Uterus (tissue), 4 donors: ENCODE data around the gene PPM1N. TPM values are rescaled to one million over a fixed set of nuclear protein-coding genes. Genes with fewer than 3 reads are reported as not detected.

Experiments used
- DNase-seq, 2 donors: peaks; one replicate each; pipeline ENCODE4 v3.0.0-alpha.2; 2019 to 2020
- H3K27ac ChIP-seq, 2 donors: fragments of 200-600 bp; sonication (generic); 1 replicate in 1 of 2; 2 replicates in 1 of 2; pipeline ENCODE4 v1.5.1; 2016 to 2018
- H3K27me3 ChIP-seq, 2 donors: fragments of 200-600 bp; sonication (generic); one replicate each; pipeline ENCODE4 v1.5.1; 2018 to 2019; ENCODE audit warnings: control low read depth in 1 of 2
- H3K36me3 ChIP-seq, 2 donors: fragments of 200-600 bp; sonication (generic); one replicate each; pipeline ENCODE4 v1.5.1; 2019; ENCODE audit warnings: control low read depth in 1 of 2
- H3K4me1 ChIP-seq, 2 donors: fragments of 200-600 bp; sonication (generic); one replicate each; pipeline ENCODE4 v1.5.1; 2018 to 2019; ENCODE audit warnings: control low read depth in 1 of 2
- H3K4me3 ChIP-seq, 2 donors: fragments of 200-600 bp; sonication (generic); 1 replicate in 1 of 2; 2 replicates in 1 of 2; pipeline ENCODE4 v1.5.1; 2018 to 2019; ENCODE audit warnings: mild to moderate bottlenecking in 1 of 2
- H3K9me3 ChIP-seq, 2 donors: fragments of 200-600 bp; sonication (generic); one replicate each; pipeline ENCODE4 v1.5.1; 2019; ENCODE audit warnings: control low read depth in 1 of 2
- CTCF ChIP-seq, 4 experiments: fragments of 200-600 bp in 2 of 4; fragments of 450-650 bp in 2 of 4; sonication (generic) in 2 of 4; IDR thresholded peaks; one replicate each; pipeline ENCODE4 v1.5.1; 2016 to 2019; ENCODE audit warnings: antibody characterized with exemption in 4 of 4, mild to moderate bottlenecking in 2 of 4, moderate library complexity in 1 of 4
- POLR2A ChIP-seq, 2 donors: fragments of 450-650 bp; IDR thresholded peaks; one replicate each; pipeline ENCODE4 v1.6.1; 2016; ENCODE audit warnings: antibody characterized with exemption in 2 of 2, mild to moderate bottlenecking in 1 of 2, moderate library complexity in 1 of 2
- intact Hi-C: fragments of 100-400 bp; cut with DNase I; formaldehyde crosslinking; loops from one replicate; pipeline ENCODE4 v1.15.1; 2023; ENCODE audit warnings: low total_unique reads
- total RNA-seq, 4 donors: library from RNA; depleted of rRNA in 3 of 4; stranded (reverse); fragments of >200 nt in 3 of 4; gene quantifications; one replicate each; pipeline versions ENCODE4 v1.1.0 to v1.2.4, GENCODE V29; 2014 to 2023
- donor health status: DM: yes; HTN: yes; CAD: no.

Gene PPM1N
- total RNA-seq, 4 donors from 2014 or later, result 42.5 TPM; not detected in 3

- H3K36me3 ChIP-seq, result no peaks in the 10 kb centered on the region
- DNase-seq, result no peak
- TF ChIP-seq POLR2A (IDR thresholded peaks at IDR 0.05), result no peak
- TF ChIP-seq CTCF (IDR thresholded peaks at IDR 0.05), result no peak
- H3K4me1 ChIP-seq, result peaks cover 0 to 8% of the 10 kb centered on the region in 2 donors
- no peaks in the 10 kb centered on the region for H3K9me3 ChIP-seq
- intact Hi-C loops, result no loop called here
- H3K27me3 ChIP-seq, result no peaks in the 10 kb centered on the region
- H3K4me3 ChIP-seq, result no peak overlapping the region
- H3K27ac ChIP-seq, result peak overlapping the region in 1 of 2 donors; percentile 95
Observed at GRCh38 chr19:45451850-45452387, 46.3 kb upstream of the PPM1N start.

- Histone ChIP-seq H3K9me3 (no peaks in the 10 kb centered on the region), H3K4me3 (no peak overlapping the region), H3K27ac (peak overlapping the region; percentile 81 to 86), H3K36me3 (no peaks in the 10 kb centered on the region), H3K4me1 (peaks cover 0 to 8% of the 10 kb centered on the region in 2 donors), H3K27me3 (no peaks in the 10 kb centered on the region)
- TF ChIP-seq CTCF (IDR thresholded peaks at IDR 0.05), result peak in 2 of 4 experiments; percentile 4 to 7
- TF ChIP-seq POLR2A (IDR thresholded peaks at IDR 0.05), result no peak
- DNase-seq, result peak; percentile 94 to 96
- intact Hi-C loops, result no loop called here
Observed at GRCh38 chr19:45455707-45456499, 42.3 kb upstream of the PPM1N start.

GRCh38 chr19:45456500-45456815, 41.8 kb upstream of the PPM1N start:
- Histone ChIP-seq H3K36me3 (no peaks in the 10 kb centered on the region), H3K27ac (peak overlapping the region; percentile 81 to 86), H3K27me3 (no peaks in the 10 kb centered on the region), H3K4me3 (no peak overlapping the region), H3K4me1 (peaks cover 0 to 8% of the 10 kb centered on the region in 2 donors), H3K9me3 (no peaks in the 10 kb centered on the region)
- no peak for DNase-seq
- TF ChIP-seq CTCF (IDR thresholded peaks at IDR 0.05), result no peak
- TF ChIP-seq POLR2A (IDR thresholded peaks at IDR 0.05), result no peak
- intact Hi-C loops, result no loop called here

GRCh38 chr19:45457776-45458175, 40.5 kb upstream of the PPM1N start:
- Histone ChIP-seq H3K9me3 (no peaks in the 10 kb centered on the region), H3K27me3 (no peaks in the 10 kb centered on the region), H3K36me3 (no peaks in the 10 kb centered on the region), H3K4me3 (no peak overlapping the region), H3K4me1 (peaks cover 0 to 8% of the 10 kb centered on the region in 2 donors), H3K27ac (no peak overlapping the region)
- no peak for DNase-seq
- intact Hi-C loops, result no loop called here
- TF ChIP-seq CTCF (IDR thresholded peaks at IDR 0.05), result no peak
- TF ChIP-seq POLR2A (IDR thresholded peaks at IDR 0.05), result no peak

DNA sequence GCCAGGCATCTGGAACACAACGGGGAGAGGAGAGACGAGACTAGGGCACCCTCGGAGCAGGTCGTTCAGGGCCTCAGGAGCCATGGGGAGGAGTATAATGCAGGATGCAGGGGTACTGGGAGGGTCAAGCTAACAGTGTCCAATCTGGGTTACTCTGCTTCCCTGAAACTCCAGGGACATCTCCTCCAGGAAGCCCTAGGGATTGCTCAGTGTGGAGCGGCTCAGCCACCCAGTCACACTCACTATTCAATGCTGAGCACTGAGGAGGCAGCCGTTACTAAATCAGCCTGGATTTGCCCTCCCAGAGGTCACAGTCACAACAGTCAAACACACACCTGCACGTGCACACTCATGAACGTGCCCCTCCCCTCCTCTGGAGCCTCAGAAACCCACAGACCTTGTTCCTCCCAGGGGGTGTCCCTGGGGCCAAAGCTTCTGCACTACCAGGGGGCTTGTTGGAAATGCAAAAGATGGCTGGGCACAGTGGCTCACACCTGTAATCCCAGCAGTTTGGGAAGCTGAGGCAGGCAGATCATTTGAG, 37.4 kb upstream of the PPM1N start:
- Histone ChIP-seq H3K36me3 (no peaks in the 10 kb centered on the region), H3K9me3 (no peaks in the 10 kb centered on the region), H3K27ac (no peak overlapping the region), H3K27me3 (no peaks in the 10 kb centered on the region), H3K4me3 (no peak overlapping the region), H3K4me1 (no peaks in the 10 kb centered on the region)
- TF ChIP-seq POLR2A (IDR thresholded peaks at IDR 0.05) (no peak), CTCF (IDR thresholded peaks at IDR 0.05) (no peak)
- DNase-seq, result no peak
- intact Hi-C loops, result no loop called here
